Measurements from ENCODE around the gene RIMBP3B.
"Not testable (repeated sequence)": the region's sequence is repeated elsewhere in the genome, so short reads cannot be mapped to it uniquely, and the experiment has no call there.

The RIMBP3B gene

GRCh38 chr22:21383701-21384467 is at the start of gene RIMBP3B:
Gene RIMBP3B, plus strand, starts transcription at chr22:21383751. Its CDS starts 108 bp downstream, at chr22:21383859.
- not testable (repeated sequence) for H3K36me3 Mint-ChIP-seq (ENCODE audit: low read depth); DNase-seq; H3K9me3 Mint-ChIP-seq; H3K4me3 Mint-ChIP-seq; H3K27me3 Mint-ChIP-seq; H3K4me1 Mint-ChIP-seq (ENCODE audit: low read depth); H3K27ac Mint-ChIP-seq

GRCh38 chr22:21357527-21357926 is 26.0 kb upstream of the RIMBP3B start:
- not testable (repeated sequence) for DNase-seq; H3K4me1 Mint-ChIP-seq (ENCODE audit: low read depth); H3K9me3 Mint-ChIP-seq; H3K27me3 Mint-ChIP-seq; H3K36me3 Mint-ChIP-seq (ENCODE audit: low read depth); H3K27ac Mint-ChIP-seq; H3K4me3 Mint-ChIP-seq

DNA sequence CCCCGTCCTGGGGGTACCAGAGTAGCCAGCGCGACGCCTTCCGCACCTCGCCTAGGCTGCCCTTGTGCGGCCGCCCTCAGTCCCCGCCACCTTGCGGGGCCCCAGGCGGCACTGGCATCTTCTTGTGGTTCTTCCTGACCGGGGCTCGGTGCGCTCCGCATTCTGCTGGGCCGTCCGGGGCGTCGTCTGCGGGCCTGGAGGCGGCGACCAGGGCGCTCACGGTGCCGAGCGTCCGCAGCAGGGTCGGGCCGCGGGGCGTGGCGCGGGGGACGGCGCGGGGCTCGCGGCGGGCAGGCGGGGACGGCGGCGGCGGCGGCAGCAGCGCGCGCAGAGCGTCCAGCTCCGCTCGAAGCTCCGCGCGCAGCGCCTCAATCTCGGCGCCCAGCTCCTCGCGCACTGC is 23.0 kb upstream of the RIMBP3B start:
- H3K36me3 Mint-ChIP-seq (ENCODE audit: low read depth); DNase-seq; H3K9me3 Mint-ChIP-seq; H3K4me1 Mint-ChIP-seq (ENCODE audit: low read depth); H3K4me3 Mint-ChIP-seq; H3K27ac Mint-ChIP-seq; H3K27me3 Mint-ChIP-seq: not testable (repeated sequence)

DNA sequence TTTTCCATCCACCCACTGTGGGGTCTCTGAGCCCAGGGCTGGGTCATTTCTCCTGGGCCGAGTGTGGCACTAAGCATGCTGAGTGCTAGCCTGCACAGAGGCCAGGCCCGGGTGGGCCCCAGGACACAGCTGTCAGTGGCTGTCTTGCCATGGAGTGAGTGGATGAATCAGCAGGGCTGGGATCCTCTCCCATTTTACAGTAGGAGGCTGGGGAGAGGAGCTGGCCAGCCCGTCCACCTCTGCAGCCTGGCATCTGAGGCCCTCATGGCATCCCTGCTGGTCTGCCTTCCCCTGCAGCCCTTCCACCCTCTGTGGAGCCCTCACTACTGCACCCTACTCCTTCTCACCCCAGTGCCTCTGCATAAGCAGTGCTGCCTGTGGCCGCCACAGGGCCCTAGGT is 21.1 kb upstream of the RIMBP3B start:
- not testable (repeated sequence) for H3K4me3 Mint-ChIP-seq; H3K27me3 Mint-ChIP-seq; H3K9me3 Mint-ChIP-seq; H3K4me1 Mint-ChIP-seq (ENCODE audit: low read depth); H3K36me3 Mint-ChIP-seq (ENCODE audit: low read depth); DNase-seq; H3K27ac Mint-ChIP-seq

DNA sequence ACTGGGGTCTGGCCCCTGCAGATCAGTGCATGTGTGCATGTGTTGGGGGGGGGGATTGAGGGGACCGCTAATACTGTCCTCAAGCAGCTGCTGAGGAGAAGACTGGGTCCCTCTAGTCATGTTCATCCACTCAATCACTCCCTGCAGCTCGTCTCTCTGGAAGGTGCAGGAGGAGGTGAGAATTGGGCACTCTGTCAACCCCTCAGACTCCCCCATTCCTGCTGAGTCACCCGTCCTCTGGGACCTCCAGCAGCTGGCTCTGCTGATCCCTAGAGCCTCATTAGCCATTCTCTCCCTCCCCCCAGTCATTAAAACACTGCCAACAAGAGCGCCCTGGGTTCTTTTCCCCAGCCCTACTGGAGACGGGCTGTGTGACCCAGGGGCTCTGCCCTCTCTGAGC is 20.5 kb upstream of the RIMBP3B start:
- H3K27ac Mint-ChIP-seq; H3K4me1 Mint-ChIP-seq (ENCODE audit: low read depth); H3K4me3 Mint-ChIP-seq; H3K9me3 Mint-ChIP-seq; H3K27me3 Mint-ChIP-seq; DNase-seq; H3K36me3 Mint-ChIP-seq (ENCODE audit: low read depth): not testable (repeated sequence)

GRCh38 chr22:21363803-21364202 is 19.7 kb upstream of the RIMBP3B start:
- not testable (repeated sequence) for H3K27ac Mint-ChIP-seq, H3K9me3 Mint-ChIP-seq, DNase-seq

DNA sequence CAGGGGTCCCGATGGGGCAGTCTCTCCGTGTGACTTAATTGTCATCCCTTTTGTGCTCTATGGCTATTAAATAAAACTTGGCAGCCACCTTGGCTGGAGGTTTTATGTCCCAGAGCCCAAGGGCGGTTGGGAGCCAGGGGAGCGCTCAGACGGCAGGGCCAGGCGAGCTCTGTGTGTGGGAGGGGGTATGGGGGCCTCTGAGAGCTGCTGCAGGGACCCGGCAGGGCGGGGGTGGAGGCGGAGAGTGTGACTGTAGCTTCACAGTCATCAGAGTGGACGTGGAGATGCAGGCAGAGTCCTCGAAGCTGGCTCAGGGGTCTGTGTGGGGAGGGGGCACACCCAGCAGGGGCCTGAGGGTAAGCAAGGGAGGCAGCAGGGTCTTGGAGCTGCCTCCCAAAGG is 19.2 kb upstream of the RIMBP3B start:
- not testable (repeated sequence) for H3K4me3 Mint-ChIP-seq; H3K9me3 Mint-ChIP-seq; H3K4me1 Mint-ChIP-seq (ENCODE audit: low read depth); H3K27me3 Mint-ChIP-seq; H3K36me3 Mint-ChIP-seq (ENCODE audit: low read depth); DNase-seq; H3K27ac Mint-ChIP-seq

More at GRCh38 chr22:21363803-21364202, 19.7 kb upstream of the RIMBP3B start:
- H3K27me3 Mint-ChIP-seq; H3K4me1 Mint-ChIP-seq (ENCODE audit: low read depth); H3K4me3 Mint-ChIP-seq; H3K36me3 Mint-ChIP-seq (ENCODE audit: low read depth): not testable (repeated sequence)

DNA sequence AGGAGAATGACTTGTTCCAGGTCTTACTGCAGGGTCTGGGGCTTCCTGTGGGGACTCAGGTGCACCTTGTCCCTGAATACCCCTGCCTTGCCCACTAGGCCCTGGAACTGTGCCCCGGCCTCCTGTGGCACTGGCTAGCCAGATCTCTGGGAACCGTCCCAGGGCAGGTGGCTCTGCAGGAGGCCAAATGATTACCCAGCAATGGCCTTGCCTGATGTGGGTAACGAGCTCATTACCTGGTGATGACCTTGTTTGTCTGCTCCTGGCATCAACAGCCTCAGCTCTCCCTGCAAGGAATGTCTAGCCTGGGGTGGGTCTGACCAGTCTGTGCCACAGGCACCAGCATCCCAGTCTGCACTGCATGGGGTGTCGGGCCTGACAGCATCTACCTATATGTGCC is 18.2 kb upstream of the RIMBP3B start:
- not testable (repeated sequence) for DNase-seq; H3K36me3 Mint-ChIP-seq (ENCODE audit: low read depth); H3K9me3 Mint-ChIP-seq; H3K4me3 Mint-ChIP-seq; H3K4me1 Mint-ChIP-seq (ENCODE audit: low read depth); H3K27ac Mint-ChIP-seq; H3K27me3 Mint-ChIP-seq

GRCh38 chr22:21368603-21369310 is 14.8 kb upstream of the RIMBP3B start:
- not testable (repeated sequence) for H3K9me3 Mint-ChIP-seq; H3K27me3 Mint-ChIP-seq; H3K36me3 Mint-ChIP-seq (ENCODE audit: low read depth); H3K4me3 Mint-ChIP-seq; DNase-seq; H3K27ac Mint-ChIP-seq; H3K4me1 Mint-ChIP-seq (ENCODE audit: low read depth)

DNA sequence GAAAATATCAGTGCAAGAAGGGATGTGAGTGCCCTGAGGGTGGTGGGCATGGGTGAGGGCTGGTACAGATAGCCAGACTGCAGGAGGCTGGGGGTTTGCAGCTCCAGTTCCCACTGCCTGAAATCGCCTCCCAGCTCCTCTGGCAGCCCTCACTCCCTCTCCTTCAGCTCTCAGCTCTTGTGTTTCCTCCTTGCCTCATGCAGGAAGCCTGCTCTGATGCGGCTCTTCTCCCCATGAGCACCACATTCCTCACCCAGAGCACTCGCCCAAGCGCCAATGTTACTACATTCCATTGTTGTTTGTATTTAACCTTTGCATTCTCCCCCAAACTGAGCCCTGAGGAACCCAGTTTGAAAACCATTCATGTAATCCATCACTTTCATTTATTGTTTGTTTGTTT is 7.7 kb upstream of the RIMBP3B start:
- H3K27ac Mint-ChIP-seq; H3K9me3 Mint-ChIP-seq; H3K4me1 Mint-ChIP-seq (ENCODE audit: low read depth); H3K4me3 Mint-ChIP-seq; DNase-seq; H3K27me3 Mint-ChIP-seq; H3K36me3 Mint-ChIP-seq (ENCODE audit: low read depth): not testable (repeated sequence)

- not testable (repeated sequence) for H3K27me3 Mint-ChIP-seq; H3K4me1 Mint-ChIP-seq (ENCODE audit: low read depth); H3K36me3 Mint-ChIP-seq (ENCODE audit: low read depth); H3K4me3 Mint-ChIP-seq; H3K27ac Mint-ChIP-seq; H3K9me3 Mint-ChIP-seq; DNase-seq
These were observed 1.2 kb downstream of the RIMBP3B start for GRCh38 chr22:21384468-21385357.

DNA sequence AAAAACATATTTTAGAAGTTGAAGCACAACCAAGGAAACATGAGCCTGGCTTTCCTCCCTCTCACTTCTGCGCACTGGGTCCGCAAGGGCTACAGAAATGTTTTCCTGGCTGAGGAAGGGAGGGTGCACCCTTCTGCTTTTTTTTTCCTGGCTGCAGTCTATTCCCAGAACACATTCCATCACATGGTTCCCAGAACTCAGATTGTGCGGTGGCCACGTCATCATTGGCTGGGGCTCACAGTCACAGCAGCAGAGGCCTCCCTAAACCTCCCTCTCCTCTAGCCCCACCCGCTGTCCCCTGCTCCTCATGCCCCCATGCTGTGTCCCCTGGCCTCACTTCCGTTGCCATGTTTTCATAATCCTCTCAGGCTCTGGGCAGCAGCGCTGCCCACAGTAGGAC is 5.9 kb downstream of the RIMBP3B start:
- H3K27me3 Mint-ChIP-seq; H3K4me1 Mint-ChIP-seq (ENCODE audit: low read depth); DNase-seq; H3K4me3 Mint-ChIP-seq; H3K9me3 Mint-ChIP-seq; H3K27ac Mint-ChIP-seq; H3K36me3 Mint-ChIP-seq (ENCODE audit: low read depth): not testable (repeated sequence)

GRCh38 chr22:21390013-21390412 is 6.5 kb downstream of the RIMBP3B start:
- H3K9me3 Mint-ChIP-seq; H3K4me3 Mint-ChIP-seq; DNase-seq; H3K36me3 Mint-ChIP-seq (ENCODE audit: low read depth); H3K4me1 Mint-ChIP-seq (ENCODE audit: low read depth); H3K27ac Mint-ChIP-seq; H3K27me3 Mint-ChIP-seq: not testable (repeated sequence)

DNA sequence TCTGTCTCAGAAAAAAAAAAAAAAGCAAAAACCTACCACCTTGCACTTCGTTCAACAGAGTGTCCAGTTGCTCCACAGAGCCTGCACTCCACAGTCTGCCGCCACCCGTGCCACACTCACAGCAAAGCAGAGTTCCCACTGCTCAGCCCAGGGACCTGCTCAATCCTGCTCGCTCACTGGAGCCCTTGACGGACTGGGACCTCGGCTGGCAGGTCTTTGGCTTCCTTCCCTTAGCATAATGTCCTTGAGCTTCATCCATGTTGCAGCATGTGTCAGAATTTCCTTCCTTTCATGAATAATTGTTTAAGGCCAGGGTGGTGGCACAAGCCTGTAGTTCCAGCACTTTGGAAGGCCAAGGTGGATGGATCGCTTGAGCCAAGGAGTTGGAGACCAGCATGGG is 11.1 kb downstream of the RIMBP3B start:
- not testable (repeated sequence) for H3K27ac Mint-ChIP-seq; H3K27me3 Mint-ChIP-seq; H3K4me1 Mint-ChIP-seq (ENCODE audit: low read depth); H3K36me3 Mint-ChIP-seq (ENCODE audit: low read depth); H3K4me3 Mint-ChIP-seq; H3K9me3 Mint-ChIP-seq; DNase-seq

Data from activated T-cell treated with anti-CD3 and anti-CD28 coated beads, Interleukin-2, amount 50 U/mL, for 24 hours (primary cell).